ENCODE data around the gene TRA2B.

The TRA2B gene

DNA sequence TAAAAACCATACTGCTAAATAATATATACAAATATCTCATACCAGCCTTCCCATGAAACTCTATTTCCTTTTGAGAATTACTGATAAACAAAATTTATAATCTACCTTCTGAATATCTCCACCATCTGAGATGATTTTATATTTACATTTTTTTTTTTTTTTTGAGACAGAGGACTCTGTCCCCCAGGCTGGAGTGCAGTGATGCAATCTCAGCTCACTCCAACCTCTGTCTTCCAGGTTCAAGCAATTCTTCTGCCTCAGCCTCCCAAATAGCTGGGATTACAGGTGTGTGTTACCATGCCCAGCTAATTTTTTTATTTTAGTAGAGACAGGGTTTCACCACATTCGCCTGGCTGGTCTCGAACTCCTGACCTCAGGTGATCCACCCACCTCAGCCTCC lies 70.2 kb downstream of the TRA2B start:
- DNase-seq (ENCODE audit: low read depth) = no peak

DNA sequence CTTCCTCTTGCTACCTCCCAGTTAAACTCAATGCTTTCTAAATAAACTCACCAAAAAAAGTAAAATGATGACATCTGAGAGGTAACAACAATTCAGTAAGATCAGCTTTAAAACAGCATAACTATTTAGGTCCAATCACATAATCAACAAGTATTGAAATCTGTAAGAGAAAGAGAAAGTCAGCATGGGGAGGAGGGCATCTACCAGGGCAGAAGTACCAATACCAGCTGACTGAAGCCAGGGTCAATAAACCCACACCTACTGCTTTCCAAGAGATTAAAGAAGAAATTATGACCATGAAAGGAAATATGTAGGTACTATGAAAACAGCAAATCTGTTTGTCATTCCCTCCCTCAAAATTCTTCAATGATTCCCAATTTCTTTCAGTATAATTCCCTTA lies 70.8 kb downstream of the TRA2B start:
- no peak for DNase-seq (ENCODE audit: low read depth)

DNA sequence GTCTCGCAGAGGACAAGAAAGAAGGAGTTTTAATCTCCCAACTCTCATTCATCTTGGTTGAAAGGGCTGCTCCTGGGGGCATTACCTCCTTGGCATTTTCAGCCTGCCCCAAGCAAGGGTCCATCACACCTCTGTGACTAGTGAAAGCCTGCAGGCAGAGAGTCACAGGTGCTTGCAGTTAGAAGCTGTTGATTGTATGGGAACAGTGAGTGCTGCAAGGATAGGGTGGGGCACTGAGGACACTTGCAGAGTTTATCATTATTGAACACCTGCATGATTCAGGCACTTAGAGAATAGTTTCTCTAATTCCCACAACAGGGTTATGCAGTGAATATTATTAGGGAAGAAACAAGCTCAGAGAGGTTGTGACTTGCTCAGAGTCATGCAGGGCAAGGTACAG lies 71.3 kb downstream of the TRA2B start:
- no peak for DNase-seq (ENCODE audit: low read depth)
